SK-N-SH (cell line): Measurements from ENCODE around the gene LGALS8. TPM values are rescaled to one million over a fixed set of nuclear protein-coding genes. Genes with fewer than 3 reads are reported as not detected.

Experiments used
- CTCF ChIA-PET: fragments of 300-600, 350-600 bp; formaldehyde crosslinking; extraction: SDS; loops from one replicate; lab custom pipeline; 2021; lab: Yijun Ruan, JAX
- POLR2A ChIA-PET: fragments of 350-600 bp; sonication (Branson Sonifier 250); formaldehyde crosslinking; extraction: SDS; loops from one replicate; lab custom pipeline; 2020; ENCODE audit warnings: antibody characterized with exemption, inconsistent platforms; lab: Yijun Ruan, JAX
- DNase-seq: peaks from one replicate; pipeline ENCODE4 v3.0.0; 2012
- H2AFZ ChIP-seq: fragments of 200-600 bp; sonication (generic); 2 replicates; pipeline ENCODE4 v1.8.1; 2016; ENCODE audit warnings: antibody characterized with exemption, mild to moderate bottlenecking, low read depth
- H3F3A ChIP-seq: fragments of 200-600 bp; sonication (generic); replicated peaks from 2 replicates; pipeline ENCODE3; 2016; ENCODE audit warnings: antibody characterized with exemption, mild to moderate bottlenecking; ENCODE audit not compliant: insufficient read depth
- H3K27ac ChIP-seq, 2 experiments: fragments of 200-500 bp in 1 of 2; fragments of 200-600 bp in 1 of 2; sonication (Bioruptor generic) in 1 of 2; sonication (generic), shearing (Covaris generic) in 1 of 2; 2 replicates each; pipeline versions ENCODE4 v1.5.1 to v1.6.1; 2014 to 2016; ENCODE audit warnings: low read depth in 2 of 2, inconsistent platforms in 1 of 2, low read length in 1 of 2, mild to moderate bottlenecking in 1 of 2, mixed read lengths in 1 of 2
- H3K27me3 ChIP-seq: fragments of 200-600 bp; sonication (generic), shearing (Covaris generic); 2 replicates; pipeline ENCODE4 v1.6.1; 2016; ENCODE audit warnings: mixed run types; ENCODE audit not compliant: insufficient read depth
- H3K36me3 ChIP-seq, 2 experiments: fragments of 200-500 bp in 1 of 2; fragments of 200-600 bp in 1 of 2; sonication (Bioruptor generic) in 1 of 2; sonication (generic) in 1 of 2; replicated peaks in 1 of 2; 2 replicates each; pipeline versions ENCODE3 to v1.5.1; 2014 to 2016; ENCODE audit warnings: low read length in 1 of 2, mild to moderate bottlenecking in 1 of 2; ENCODE audit not compliant: insufficient read depth in 2 of 2, control insufficient read depth in 1 of 2
- H3K4me1 ChIP-seq, 2 experiments: fragments of 200-500 bp in 1 of 2; fragments of 200-600 bp in 1 of 2; sonication (Bioruptor generic) in 1 of 2; sonication (generic), shearing (Covaris generic) in 1 of 2; 2 replicates each; pipeline versions ENCODE4 v1.5.1 to v1.6.1; 2014 to 2016; ENCODE audit warnings: low read depth in 1 of 2, low read length in 1 of 2, mixed run types in 1 of 2; ENCODE audit not compliant: insufficient read depth in 2 of 2, control insufficient read depth in 1 of 2
- H3K4me2 ChIP-seq: fragments of 200-600 bp; sonication (generic), shearing (Covaris generic); 2 replicates; pipeline ENCODE4 v1.6.1; 2017; ENCODE audit warnings: mixed run types
- H3K4me3 ChIP-seq, 2 experiments: fragments of 200-500 bp in 1 of 2; fragments of 200-600 bp in 1 of 2; sonication (Bioruptor generic) in 1 of 2; sonication (generic), shearing (Covaris generic) in 1 of 2; 2 replicates each; pipeline versions ENCODE4 v1.5.1 to v1.8.1; 2014 to 2016; ENCODE audit warnings: low read depth in 2 of 2, inconsistent platforms in 1 of 2, low read length in 1 of 2, mild to moderate bottlenecking in 1 of 2, mixed read lengths in 1 of 2, moderate library complexity in 1 of 2
- H3K79me2 ChIP-seq: fragments of 200-600 bp; sonication (generic); 2 replicates; pipeline ENCODE4 v1.8.1; 2017; ENCODE audit warnings: mild to moderate bottlenecking; ENCODE audit not compliant: insufficient read depth
- H3K9ac ChIP-seq: fragments of 200-600 bp; sonication (generic); 2 replicates; pipeline ENCODE4 v1.6.1; 2017; ENCODE audit warnings: mixed run types
- H3K9me2 ChIP-seq: fragments of 200-600 bp; sonication (generic); 2 replicates; pipeline ENCODE4 v1.6.1; 2017; ENCODE audit warnings: mixed run types
- H3K9me3 ChIP-seq: fragments of 200-600 bp; sonication (generic); 2 replicates; pipeline ENCODE4 v1.6.1; 2017; ENCODE audit warnings: mixed run types, mild to moderate bottlenecking, moderate library complexity
- H4K20me1 ChIP-seq: fragments of 200-600 bp; sonication (generic); 2 replicates; pipeline ENCODE4 v1.6.1; 2017; ENCODE audit warnings: mild to moderate bottlenecking, mixed run types; ENCODE audit not compliant: insufficient read depth
- FOSL2 ChIP-seq: IDR thresholded peaks from 2 replicates; pipeline ENCODE4 v1.4.0; 2012; ENCODE audit warnings: low read depth, mild to moderate bottlenecking, moderate library complexity, borderline replicate concordance
- FOXM1 ChIP-seq: IDR thresholded peaks from 2 replicates; pipeline ENCODE4 v1.4.0; 2012; ENCODE audit warnings: low read depth, mild to moderate bottlenecking
- GABPA ChIP-seq: IDR thresholded peaks from 2 replicates; pipeline ENCODE4 v1.4.0; 2012; ENCODE audit warnings: low read depth, mild to moderate bottlenecking
- JUND ChIP-seq: IDR thresholded peaks from 2 replicates; pipeline ENCODE4 v1.4.0; 2012
- MXI1 ChIP-seq: IDR thresholded peaks from 2 replicates; pipeline ENCODE4 v1.6.1; 2012; ENCODE audit warnings: mild to moderate bottlenecking, low read depth, low read length, improper control_type of control experiment
- NFIC ChIP-seq: IDR thresholded peaks from 2 replicates; pipeline ENCODE4 v1.4.0; 2012; ENCODE audit warnings: borderline replicate concordance
- NRF1 ChIP-seq: IDR thresholded peaks from 2 replicates; pipeline ENCODE4 v1.6.1; 2012; ENCODE audit warnings: low read depth, mild to moderate bottlenecking, low read length
- POLR2AphosphoS5 ChIP-seq: IDR thresholded peaks from 2 replicates; pipeline ENCODE4 v1.6.1; 2012; ENCODE audit warnings: low read depth, low read length
- RAD21 ChIP-seq: IDR thresholded peaks from 2 replicates; pipeline ENCODE4 v1.6.1; 2012; ENCODE audit warnings: mild to moderate bottlenecking, low read length
- RXRA ChIP-seq: IDR thresholded peaks from 2 replicates; pipeline ENCODE4 v1.4.0; 2012; ENCODE audit warnings: low read depth, mild to moderate bottlenecking, borderline replicate concordance
- TEAD4 ChIP-seq: IDR thresholded peaks from 2 replicates; pipeline ENCODE4 v1.4.0; 2012; ENCODE audit warnings: mild to moderate bottlenecking, borderline replicate concordance; ENCODE audit not compliant: insufficient read depth
- YY1 ChIP-seq: IDR thresholded peaks from 2 replicates; pipeline ENCODE4 v1.4.0; 2012; ENCODE audit warnings: low read depth, mild to moderate bottlenecking
- WGBS: methylation state at CpG from one replicate; pipeline ENCODE4 v1.1.6; 2017; ENCODE audit warnings: low lambda C conversion rate; 5-methylcytosine and 5-hydroxymethylcytosine counted together
- polyA plus RNA-seq, 3 experiments: library from polyadenylated mRNA; depleted of rRNA; stranded (reverse); fragments of >200 nt; gene quantifications; 2 replicates each; pipeline ENCODE4 v1.2.3, GENCODE V29; 2012
- TF ChIP-seq, protein P1 (sequence below): IDR thresholded peaks from 2 replicates; pipeline ENCODE4 v1.4.0; 2012; ENCODE audit warnings: low read depth, borderline replicate concordance
- TF ChIP-seq, protein P2 (sequence below): IDR thresholded peaks from 2 replicates; pipeline ENCODE4 v1.6.1; 2012; ENCODE audit warnings: mild to moderate bottlenecking, low read depth, low read length, moderate library complexity
- TF ChIP-seq, protein P3 (sequence below): fragments of 150-350 bp; IDR thresholded peaks from 2 replicates; pipeline ENCODE4 v1.6.1; 2017; ENCODE audit warnings: antibody characterized with exemption, low read length, low read depth, borderline replicate concordance

LGALS8 gene
- polyA plus RNA-seq, 1 of the 3 experiments (the other 2 are of a cell fraction) = 18.9 TPM

DNA sequence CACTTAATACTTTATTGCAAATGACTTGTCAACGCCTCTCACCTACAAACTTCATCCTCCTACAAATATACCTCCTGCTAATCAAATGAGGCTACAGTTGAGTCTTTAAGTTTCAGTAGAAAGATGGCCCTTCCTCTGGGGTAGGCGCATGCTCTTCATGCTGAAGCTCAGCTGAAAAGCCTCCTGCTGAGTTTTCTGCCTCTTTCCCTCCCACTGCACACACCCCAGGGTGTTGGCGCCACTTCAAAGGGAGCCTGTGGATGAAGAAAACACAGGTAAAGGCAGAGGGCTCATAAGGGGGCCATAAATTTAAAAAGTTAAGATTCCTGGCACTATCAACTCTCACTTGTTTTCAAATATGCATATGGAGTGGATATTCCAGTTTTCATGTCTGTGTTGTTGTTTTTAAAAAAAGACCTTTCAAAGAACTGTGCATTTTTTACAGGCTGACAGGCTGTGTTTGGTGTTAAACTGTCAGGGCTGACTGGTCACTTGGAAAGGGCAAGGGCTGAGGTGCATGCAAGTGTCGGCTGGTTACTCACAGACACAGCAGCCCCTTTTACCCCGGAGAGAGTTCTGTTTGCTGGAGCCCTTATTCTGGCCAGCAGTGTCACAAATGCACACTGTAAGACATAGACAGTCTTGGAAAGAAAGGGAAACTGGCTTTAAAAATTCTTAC lies 42.9 kb upstream of the LGALS8 start:
- Histone ChIP-seq H3K4me1 (no peaks in the 10 kb centered on the region), H3K27me3 (no peaks in the 10 kb centered on the region), H3K36me3 (no peaks in the 10 kb centered on the region), H3K4me3 (no peak overlapping the region), H3K79me2 (no peaks in the 10 kb centered on the region), H3F3A (no peaks in the 10 kb centered on the region), H3K9ac (no peak overlapping the region), H2AFZ (no peak overlapping the region), H3K4me2 (no peak overlapping the region), H3K9me3 (no peaks in the 10 kb centered on the region), H3K27ac (no peak overlapping the region), H3K9me2 (no peaks in the 10 kb centered on the region), H4K20me1 (no peaks in the 10 kb centered on the region)
- no peak for DNase-seq
- ChIA-PET POLR2A (no interaction called here), CTCF (interaction anchor here (1.1 kb wide), 1 partner anchor 8 kb away, joined by 5 read pairs; no protein-coding TSS in a partner anchor)
- no peak for TF ChIP-seq NRF1
- 55% methylated on average over 5 of the region's 5 CpGs for WGBS

DNA sequence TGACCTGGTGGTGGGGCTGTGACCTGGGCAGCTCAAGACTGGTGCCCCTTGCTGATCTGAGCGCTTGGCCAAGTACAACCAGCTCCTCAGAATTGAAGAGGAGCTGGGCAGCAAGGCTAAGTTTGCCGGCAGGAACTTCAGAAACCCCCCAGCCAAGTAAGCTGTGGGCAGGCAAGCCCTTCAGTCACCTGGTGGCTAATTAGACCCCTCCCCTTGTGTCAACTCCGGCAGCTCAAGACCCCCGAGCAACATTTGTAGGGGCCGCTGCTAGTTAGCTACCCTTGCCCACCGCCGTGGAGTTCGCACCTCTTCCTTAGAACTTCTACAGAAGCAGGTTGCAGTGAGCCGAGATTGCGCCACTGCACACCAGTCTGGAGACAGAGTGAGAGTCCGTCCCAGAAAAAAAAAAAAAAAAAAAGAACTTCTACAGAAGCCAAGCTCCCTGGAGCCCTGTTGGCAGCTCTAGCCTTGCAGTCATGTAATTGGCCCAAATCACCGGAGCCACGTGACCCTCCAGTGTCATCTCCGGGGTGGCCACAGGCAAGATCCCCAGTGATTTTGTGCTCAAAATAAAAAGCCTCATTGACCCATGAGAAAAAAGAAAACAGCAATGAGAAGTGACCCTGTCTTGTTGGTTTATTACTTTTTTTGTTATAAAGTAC lies 39.3 kb upstream of the LGALS8 start:
- no peak for DNase-seq
- H3F3A ChIP-seq = no peaks in the 10 kb centered on the region
- 70% methylated on average over 11 of the region's 14 CpGs for WGBS
- no peaks in the 10 kb centered on the region for H3K27me3 ChIP-seq
- no peak overlapping the region for H3K4me2 ChIP-seq
- H3K9me2 ChIP-seq = no peaks in the 10 kb centered on the region
- H3K36me3 ChIP-seq = no peaks in the 10 kb centered on the region
- no peak overlapping the region for H2AFZ ChIP-seq
- no peak overlapping the region for H3K9ac ChIP-seq
- H3K27ac ChIP-seq = no peak overlapping the region
- H3K79me2 ChIP-seq = no peaks in the 10 kb centered on the region
- H3K4me1 ChIP-seq = no peaks in the 10 kb centered on the region
- no peaks in the 10 kb centered on the region for H3K9me3 ChIP-seq
- ChIA-PET CTCF (interaction anchor here (1.2 to 1.7 kb wide), 2 partner anchors 11 to 377 kb away, joined by 3 to 6 read pairs; no protein-coding TSS in a partner anchor), POLR2A (interaction anchor here (0.7 kb wide), 1 partner anchor 115 kb away, joined by 4 read pairs; no protein-coding TSS in a partner anchor)
- TF ChIP-seq NRF1 = no peak
- TF ChIP-seq GABPA = no peak
- no peak for TF ChIP-seq YY1
- no peak for TF ChIP-seq RXRA
- TF ChIP-seq FOXM1 = no peak
- no peak for TF ChIP-seq NFIC
- no peak for TF ChIP-seq RAD21
- TF ChIP-seq JUND = no peak
- no peak for TF ChIP-seq POLR2AphosphoS5
- no peaks in the 10 kb centered on the region for H4K20me1 ChIP-seq
- H3K4me3 ChIP-seq = no peak overlapping the region

DNA sequence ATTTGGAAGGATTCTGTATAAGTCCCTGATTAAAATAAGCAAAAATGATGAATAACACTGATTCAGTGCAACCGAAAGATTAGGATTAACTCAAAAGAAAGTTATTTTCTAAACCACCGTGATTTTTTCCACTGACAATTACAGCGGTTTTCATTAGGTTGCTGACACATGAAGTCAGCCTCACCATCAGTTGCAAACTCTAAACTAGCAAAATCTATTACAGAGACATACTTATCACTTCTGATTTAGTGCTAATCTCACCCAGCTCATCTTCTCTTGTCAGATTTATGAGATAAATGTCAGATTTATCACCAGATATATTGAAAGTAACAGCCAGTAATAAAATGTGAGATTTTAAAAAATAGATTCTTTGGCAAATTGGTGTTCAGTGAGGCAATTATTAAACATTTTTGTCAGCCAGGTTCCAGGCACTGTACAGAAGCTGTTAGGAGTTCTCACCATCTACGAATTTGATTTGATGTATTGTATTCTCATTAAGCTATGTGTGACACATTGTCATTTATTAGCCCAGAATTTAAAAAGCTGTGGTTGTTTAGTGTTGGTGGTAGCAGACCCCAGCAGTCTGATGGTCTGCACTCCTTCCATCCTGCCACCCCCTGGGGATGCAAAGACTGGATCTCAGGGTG lies 37.3 kb upstream of the LGALS8 start:
- Histone ChIP-seq H3K9ac (no peak overlapping the region), H3F3A (no peaks in the 10 kb centered on the region), H3K4me1 (no peaks in the 10 kb centered on the region), H3K9me3 (no peaks in the 10 kb centered on the region), H3K27ac (no peak overlapping the region), H3K36me3 (no peaks in the 10 kb centered on the region), H4K20me1 (no peaks in the 10 kb centered on the region), H3K9me2 (no peaks in the 10 kb centered on the region), H3K4me2 (no peak overlapping the region), H3K27me3 (no peaks in the 10 kb centered on the region), H3K79me2 (no peaks in the 10 kb centered on the region), H3K4me3 (no peak overlapping the region), H2AFZ (no peak overlapping the region)
- POLR2A ChIA-PET = interaction anchor here (0.6 kb wide), 1 partner anchor 24 kb away, joined by 3 read pairs; no protein-coding TSS in a partner anchor
- WGBS = 57% methylated on average over 4 of the region's 4 CpGs
- CTCF ChIA-PET = interaction anchor here (0.5 to 1.1 kb wide), 3 partner anchors 26 to 386 kb away, joined by 3 to 4 read pairs (median 3); no protein-coding TSS in a partner anchor
- no peak for DNase-seq
- TF ChIP-seq, protein P1, sequence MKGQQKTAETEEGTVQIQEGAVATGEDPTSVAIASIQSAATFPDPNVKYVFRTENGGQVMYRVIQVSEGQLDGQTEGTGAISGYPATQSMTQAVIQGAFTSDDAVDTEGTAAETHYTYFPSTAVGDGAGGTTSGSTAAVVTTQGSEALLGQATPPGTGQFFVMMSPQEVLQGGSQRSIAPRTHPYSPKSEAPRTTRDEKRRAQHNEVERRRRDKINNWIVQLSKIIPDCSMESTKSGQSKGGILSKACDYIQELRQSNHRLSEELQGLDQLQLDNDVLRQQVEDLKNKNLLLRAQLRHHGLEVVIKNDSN = no peak
- TF ChIP-seq TEAD4 (no peak), NRF1 (no peak), FOXM1 (no peak), MXI1 (no peak), FOSL2 (no peak), JUND (no peak), NFIC (no peak)
- TF ChIP-seq, protein P2, sequence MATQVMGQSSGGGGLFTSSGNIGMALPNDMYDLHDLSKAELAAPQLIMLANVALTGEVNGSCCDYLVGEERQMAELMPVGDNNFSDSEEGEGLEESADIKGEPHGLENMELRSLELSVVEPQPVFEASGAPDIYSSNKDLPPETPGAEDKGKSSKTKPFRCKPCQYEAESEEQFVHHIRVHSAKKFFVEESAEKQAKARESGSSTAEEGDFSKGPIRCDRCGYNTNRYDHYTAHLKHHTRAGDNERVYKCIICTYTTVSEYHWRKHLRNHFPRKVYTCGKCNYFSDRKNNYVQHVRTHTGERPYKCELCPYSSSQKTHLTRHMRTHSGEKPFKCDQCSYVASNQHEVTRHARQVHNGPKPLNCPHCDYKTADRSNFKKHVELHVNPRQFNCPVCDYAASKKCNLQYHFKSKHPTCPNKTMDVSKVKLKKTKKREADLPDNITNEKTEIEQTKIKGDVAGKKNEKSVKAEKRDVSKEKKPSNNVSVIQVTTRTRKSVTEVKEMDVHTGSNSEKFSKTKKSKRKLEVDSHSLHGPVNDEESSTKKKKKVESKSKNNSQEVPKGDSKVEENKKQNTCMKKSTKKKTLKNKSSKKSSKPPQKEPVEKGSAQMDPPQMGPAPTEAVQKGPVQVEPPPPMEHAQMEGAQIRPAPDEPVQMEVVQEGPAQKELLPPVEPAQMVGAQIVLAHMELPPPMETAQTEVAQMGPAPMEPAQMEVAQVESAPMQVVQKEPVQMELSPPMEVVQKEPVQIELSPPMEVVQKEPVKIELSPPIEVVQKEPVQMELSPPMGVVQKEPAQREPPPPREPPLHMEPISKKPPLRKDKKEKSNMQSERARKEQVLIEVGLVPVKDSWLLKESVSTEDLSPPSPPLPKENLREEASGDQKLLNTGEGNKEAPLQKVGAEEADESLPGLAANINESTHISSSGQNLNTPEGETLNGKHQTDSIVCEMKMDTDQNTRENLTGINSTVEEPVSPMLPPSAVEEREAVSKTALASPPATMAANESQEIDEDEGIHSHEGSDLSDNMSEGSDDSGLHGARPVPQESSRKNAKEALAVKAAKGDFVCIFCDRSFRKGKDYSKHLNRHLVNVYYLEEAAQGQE = no peak
- TF ChIP-seq, protein P3, sequence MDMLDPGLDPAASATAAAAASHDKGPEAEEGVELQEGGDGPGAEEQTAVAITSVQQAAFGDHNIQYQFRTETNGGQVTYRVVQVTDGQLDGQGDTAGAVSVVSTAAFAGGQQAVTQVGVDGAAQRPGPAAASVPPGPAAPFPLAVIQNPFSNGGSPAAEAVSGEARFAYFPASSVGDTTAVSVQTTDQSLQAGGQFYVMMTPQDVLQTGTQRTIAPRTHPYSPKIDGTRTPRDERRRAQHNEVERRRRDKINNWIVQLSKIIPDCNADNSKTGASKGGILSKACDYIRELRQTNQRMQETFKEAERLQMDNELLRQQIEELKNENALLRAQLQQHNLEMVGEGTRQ = no peak
